HepG2 (cell line): ENCODE results near the gene SCAANT1. TPM values are rescaled to one million over a fixed set of nuclear protein-coding genes. Genes with fewer than 3 reads are reported as not detected.

Source experiments
- FOXJ3 ChIP-seq: sonication (generic); formaldehyde crosslinking; IDR thresholded peaks from 2 replicates; pipeline ENCODE4 v1.4.0; 2020; ENCODE audit warnings: missing genetic modification reagents, mild to moderate bottlenecking, borderline replicate concordance
- HES4 ChIP-seq: sonication (generic); formaldehyde crosslinking; IDR thresholded peaks from 2 replicates; pipeline ENCODE4 v1.9.0; 2021; ENCODE audit warnings: mild to moderate bottlenecking, missing genetic modification reagents, borderline replicate concordance
- HOMEZ ChIP-seq: IDR thresholded peaks from 2 replicates; pipeline ENCODE4 v1.6.1; 2016; ENCODE audit warnings: low read depth
- HOXA7 ChIP-seq: sonication (generic); formaldehyde crosslinking; IDR thresholded peaks from 2 replicates; pipeline ENCODE4 v1.8.1; 2022; ENCODE audit warnings: mild to moderate bottlenecking, missing genetic modification reagents, moderate library complexity
- KDM3A ChIP-seq: IDR thresholded peaks from 2 replicates; pipeline ENCODE4 v1.6.1; 2018; ENCODE audit warnings: low read depth, missing compliant biosample characterization
- KMT2B ChIP-seq: IDR thresholded peaks from 2 replicates; pipeline ENCODE4 v1.6.1; 2016; ENCODE audit warnings: missing genetic modification reagents, missing compliant biosample characterization
- MBD4 ChIP-seq: IDR thresholded peaks from 2 replicates; pipeline ENCODE4 v1.6.1; 2012; ENCODE audit warnings: low read length, inconsistent platforms, borderline replicate concordance
- PHF8 ChIP-seq: sonication (generic); formaldehyde crosslinking; IDR thresholded peaks from 2 replicates; pipeline ENCODE4 v1.5.0; 2020; ENCODE audit warnings: missing genetic modification reagents
- POGK ChIP-seq: sonication (generic); formaldehyde crosslinking; conservative IDR thresholded peaks from 2 replicates; pipeline ENCODE4 v1.8.0; 2022; ENCODE audit warnings: mild to moderate bottlenecking, moderate library complexity, missing genetic modification reagents
- SRY ChIP-seq: sonication (generic); formaldehyde crosslinking; IDR thresholded peaks from 2 replicates; pipeline ENCODE4 v1.8.0; 2022; ENCODE audit warnings: mild to moderate bottlenecking, missing genetic modification reagents
- ZBTB26 ChIP-seq: IDR thresholded peaks from 2 replicates; pipeline ENCODE4 v1.6.1; 2016; ENCODE audit warnings: missing compliant biosample characterization, missing genetic modification reagents, borderline replicate concordance
- ZBTB8A ChIP-seq: sonication (generic); formaldehyde crosslinking; IDR thresholded peaks from 2 replicates; pipeline ENCODE4 v1.4.0; 2020; ENCODE audit warnings: mild to moderate bottlenecking, low read depth, missing genetic modification reagents, borderline replicate concordance
- ZNF224 ChIP-seq: sonication (generic); formaldehyde crosslinking; IDR thresholded peaks from 2 replicates; pipeline ENCODE4 v1.5.0; 2020; ENCODE audit warnings: mild to moderate bottlenecking, missing genetic modification reagents
- polyA plus RNA-seq, 8 experiments: library from polyadenylated mRNA; depleted of rRNA in 3 of 8; stranded (reverse) in 7 of 8; unstranded in 1 of 8; fragments of >200 nt; fragmentation: Illumina TruSeq in 4 of 8; extraction: Trizol in 4 of 8; gene quantifications; 2 replicates each; pipeline versions ENCODE4 v1.2.1 to v1.2.3, GENCODE V29; 2011 to 2016; ENCODE audit warnings: low read depth in 4 of 8, missing spikeins in 1 of 8, mixed read lengths in 1 of 8; ENCODE audit not compliant: insufficient read depth in 1 of 8
- total RNA-seq, 5 experiments: library from RNA; depleted of rRNA; stranded (reverse); fragments of >200 nt; fragmentation: Illumina TruSeq; extraction: Trizol; gene quantifications; 2 replicates each; pipeline ENCODE4 v1.2.3, GENCODE V29; 2016; ENCODE audit warnings: low read depth in 1 of 5
- TF ChIP-seq, protein P1 (sequence below): sonication (generic); formaldehyde crosslinking; IDR thresholded peaks from 2 replicates; pipeline ENCODE4 v1.4.0; 2020; ENCODE audit warnings: low read depth, mild to moderate bottlenecking, missing genetic modification reagents
- TF ChIP-seq, protein P2 (sequence below): sonication (generic); formaldehyde crosslinking; IDR thresholded peaks from 2 replicates; pipeline ENCODE4 v1.4.0; 2020; ENCODE audit warnings: missing genetic modification reagents
- TF ChIP-seq, protein P3 (sequence below): sonication (generic); formaldehyde crosslinking; IDR thresholded peaks from 2 replicates; pipeline ENCODE4 v1.4.0; 2020; ENCODE audit warnings: mild to moderate bottlenecking, missing genetic modification reagents
- TF ChIP-seq, protein P4 (sequence below): sonication (generic); formaldehyde crosslinking; IDR thresholded peaks from 2 replicates; pipeline ENCODE4 v1.9.0; 2021; ENCODE audit warnings: missing genetic modification reagents, borderline replicate concordance
- TF ChIP-seq, protein P5 (sequence below): sonication (generic); formaldehyde crosslinking; IDR thresholded peaks from 2 replicates; pipeline ENCODE4 v1.4.0; 2020; ENCODE audit warnings: missing genetic modification reagents

SCAANT1 gene
- total and polyA plus RNA-seq, 2 of the 13 experiments (the other 11 are each of a cell fraction or from before 2014, with no cell fraction given), result not detected

- TF ChIP-seq, protein P1, sequence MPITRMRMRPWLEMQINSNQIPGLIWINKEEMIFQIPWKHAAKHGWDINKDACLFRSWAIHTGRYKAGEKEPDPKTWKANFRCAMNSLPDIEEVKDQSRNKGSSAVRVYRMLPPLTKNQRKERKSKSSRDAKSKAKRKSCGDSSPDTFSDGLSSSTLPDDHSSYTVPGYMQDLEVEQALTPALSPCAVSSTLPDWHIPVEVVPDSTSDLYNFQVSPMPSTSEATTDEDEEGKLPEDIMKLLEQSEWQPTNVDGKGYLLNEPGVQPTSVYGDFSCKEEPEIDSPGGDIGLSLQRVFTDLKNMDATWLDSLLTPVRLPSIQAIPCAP (CRISPR knock-in tag), result no peak
- TF ChIP-seq FOXJ3 (CRISPR knock-in tag) (no peak), HOMEZ (CRISPR knock-in tag) (no peak), PHF8 (peak; percentile 63), KDM3A (CRISPR knock-in tag) (0 out of 2 replicates have a peak, but pooled peaks have one; percentile 44), ZBTB26 (CRISPR knock-in tag) (peak; percentile 22; the same call in 1 of the 2 replicates), ZNF224 (CRISPR knock-in tag) (no peak), HOXA7 (CRISPR knock-in tag) (no peak), HES4 (CRISPR knock-in tag) (no peak), KMT2B (CRISPR knock-in tag) (peak; percentile 76; the same call in 1 of the 2 replicates), SRY (CRISPR knock-in tag) (0 out of 2 replicates have a peak, but pooled peaks have one; percentile 37), POGK (CRISPR knock-in tag) (peak; percentile 37; the same call in 1 of the 2 replicates), ZBTB8A (CRISPR knock-in tag) (no peak), MBD4 (no peak)
- TF ChIP-seq, protein P2, sequence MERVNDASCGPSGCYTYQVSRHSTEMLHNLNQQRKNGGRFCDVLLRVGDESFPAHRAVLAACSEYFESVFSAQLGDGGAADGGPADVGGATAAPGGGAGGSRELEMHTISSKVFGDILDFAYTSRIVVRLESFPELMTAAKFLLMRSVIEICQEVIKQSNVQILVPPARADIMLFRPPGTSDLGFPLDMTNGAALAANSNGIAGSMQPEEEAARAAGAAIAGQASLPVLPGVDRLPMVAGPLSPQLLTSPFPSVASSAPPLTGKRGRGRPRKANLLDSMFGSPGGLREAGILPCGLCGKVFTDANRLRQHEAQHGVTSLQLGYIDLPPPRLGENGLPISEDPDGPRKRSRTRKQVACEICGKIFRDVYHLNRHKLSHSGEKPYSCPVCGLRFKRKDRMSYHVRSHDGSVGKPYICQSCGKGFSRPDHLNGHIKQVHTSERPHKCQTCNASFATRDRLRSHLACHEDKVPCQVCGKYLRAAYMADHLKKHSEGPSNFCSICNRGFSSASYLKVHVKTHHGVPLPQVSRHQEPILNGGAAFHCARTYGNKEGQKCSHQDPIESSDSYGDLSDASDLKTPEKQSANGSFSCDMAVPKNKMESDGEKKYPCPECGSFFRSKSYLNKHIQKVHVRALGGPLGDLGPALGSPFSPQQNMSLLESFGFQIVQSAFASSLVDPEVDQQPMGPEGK, result peak; percentile 64
- TF ChIP-seq, protein P3, sequence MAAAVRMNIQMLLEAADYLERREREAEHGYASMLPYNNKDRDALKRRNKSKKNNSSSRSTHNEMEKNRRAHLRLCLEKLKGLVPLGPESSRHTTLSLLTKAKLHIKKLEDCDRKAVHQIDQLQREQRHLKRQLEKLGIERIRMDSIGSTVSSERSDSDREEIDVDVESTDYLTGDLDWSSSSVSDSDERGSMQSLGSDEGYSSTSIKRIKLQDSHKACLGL (CRISPR knock-in tag), result peak; percentile 30; the same call in 1 of the 2 replicates
- TF ChIP-seq, protein P4, sequence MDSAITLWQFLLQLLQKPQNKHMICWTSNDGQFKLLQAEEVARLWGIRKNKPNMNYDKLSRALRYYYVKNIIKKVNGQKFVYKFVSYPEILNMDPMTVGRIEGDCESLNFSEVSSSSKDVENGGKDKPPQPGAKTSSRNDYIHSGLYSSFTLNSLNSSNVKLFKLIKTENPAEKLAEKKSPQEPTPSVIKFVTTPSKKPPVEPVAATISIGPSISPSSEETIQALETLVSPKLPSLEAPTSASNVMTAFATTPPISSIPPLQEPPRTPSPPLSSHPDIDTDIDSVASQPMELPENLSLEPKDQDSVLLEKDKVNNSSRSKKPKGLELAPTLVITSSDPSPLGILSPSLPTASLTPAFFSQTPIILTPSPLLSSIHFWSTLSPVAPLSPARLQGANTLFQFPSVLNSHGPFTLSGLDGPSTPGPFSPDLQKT (CRISPR knock-in tag), result no peak
- TF ChIP-seq, protein P5, sequence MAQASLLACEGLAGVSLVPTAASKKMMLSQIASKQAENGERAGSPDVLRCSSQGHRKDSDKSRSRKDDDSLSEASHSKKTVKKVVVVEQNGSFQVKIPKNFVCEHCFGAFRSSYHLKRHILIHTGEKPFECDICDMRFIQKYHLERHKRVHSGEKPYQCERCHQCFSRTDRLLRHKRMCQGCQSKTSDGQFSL (CRISPR knock-in tag), result no peak
These were observed 47.9 kb downstream of the SCAANT1 start (continued) for GRCh38 chr3:63864008-63864964.
